ENCODE measurements around the gene CHGA. TPM values are rescaled to one million over a fixed set of nuclear protein-coding genes. Genes with fewer than 3 reads are reported as not detected.

The CHGA gene
- total and polyA plus RNA-seq, 2 of the 8 experiments (the other 6 are each of a cell fraction or from before 2014, with no cell fraction given) = 17.5 to 28.2 TPM

- H3K27ac ChIP-seq (ENCODE audit: low read depth, low read length) = no peak overlapping the region
- no peak for DNase-seq (ENCODE audit: low read depth in 1 of 2, low spot score in 2 of 2)
- WGBS, 2 experiments (ENCODE audit: extremely low coverage in 1 of 2, insufficient coverage in 1 of 2, insufficient read length in 1 of 2, insufficient replicate concordance in 2 of 2, low coverage in 1 of 2, low lambda C conversion rate in 2 of 2, missing lambda C conversion rate in 1 of 2) = 85% methylated on average over 13 of the region's 13 CpGs; no CpG with 5 or more reads in 1 of the 2 experiments
- FAIRE-seq = no peak
- H3K23me2 ChIP-seq (ENCODE audit: low read depth, low read length) = no peaks in the 10 kb centered on the region
- H3K56ac ChIP-seq (replicated peaks; ENCODE audit: insufficient read length, low read depth, low read length) = no peak overlapping the region
- H4K5ac ChIP-seq (ENCODE audit: insufficient read length, low read depth, low read length) = no peak overlapping the region
- no peak overlapping the region for H3K18ac ChIP-seq (ENCODE audit: extremely low read depth, low read length)
- no peak overlapping the region for H3K23ac ChIP-seq (ENCODE audit: insufficient read length)
- H3K9me3 ChIP-seq (ENCODE audit: insufficient read depth in 2 of 2, low read depth in 1 of 2, low read length in 1 of 2) = no peaks in the 10 kb centered on the region
- H3K79me2 ChIP-seq (ENCODE audit: control insufficient read depth in 1 of 2, insufficient read depth in 2 of 2, low read length in 2 of 2) = no peaks in the 10 kb centered on the region
- no peak overlapping the region for H2BK20ac ChIP-seq (ENCODE audit: low read length)
- no peaks in the 10 kb centered on the region for H3K79me1 ChIP-seq (ENCODE audit: low read depth, low read length)
- H4K91ac ChIP-seq (replicated peaks; ENCODE audit: insufficient read length, low read length) = no peak overlapping the region
- peaks cover 0 to 8% (median 2%) of the 10 kb centered on the region in 4 experiments; a peak in 4 of 7 replicates for H3K4me1 ChIP-seq (replicated peaks in 1 of 4; ENCODE audit: control insufficient read depth in 3 of 4, insufficient read depth in 4 of 4, low read length in 3 of 4)
- H3K4me3 ChIP-seq (ENCODE audit: extremely low read depth in 1 of 4, insufficient read depth in 2 of 4, low read depth in 3 of 4, low read length in 4 of 4) = no peak overlapping the region
- no peak overlapping the region for H2BK120ac ChIP-seq (replicated peaks; ENCODE audit: low read depth, low read length)
- H4K20me1 ChIP-seq (replicated peaks in 1 of 2; ENCODE audit: control insufficient read depth in 1 of 2, insufficient read depth in 2 of 2, low read length in 2 of 2) = no peaks in the 10 kb centered on the region
- H3K9ac ChIP-seq (replicated peaks in 1 of 4; ENCODE audit: extremely low read depth in 1 of 4, low read depth in 3 of 4, low read length in 3 of 4) = no peak overlapping the region
- H3K4me2 ChIP-seq (ENCODE audit: insufficient read depth in 1 of 2, low read depth in 2 of 2, low read length in 2 of 2) = no peak overlapping the region
- CTCF ChIA-PET (ENCODE audit: partially characterized antibody) = interaction anchor here (0.9 kb wide), 1 partner anchor 13 kb away, joined by 3 read pairs; no protein-coding TSS in a partner anchor
- no peaks in the 10 kb centered on the region; a peak in 1 of 7 replicates for H3K27me3 ChIP-seq (replicated peaks in 1 of 4; ENCODE audit: control insufficient read depth in 3 of 4, extremely low read depth in 1 of 4, insufficient read depth in 3 of 4, low read length in 3 of 4)
- no peak overlapping the region for H4K8ac ChIP-seq (ENCODE audit: extremely low read depth, insufficient read depth, low read length)
- H2BK15ac ChIP-seq (ENCODE audit: low read length) = no peak overlapping the region
- H3K14ac ChIP-seq (ENCODE audit: insufficient read length) = no peak overlapping the region
- POLR2A ChIA-PET (ENCODE audit: partially characterized antibody) = no interaction called here
- no peak overlapping the region for H3K4ac ChIP-seq (replicated peaks; ENCODE audit: insufficient read length, low read depth, low read length)
- no peak overlapping the region for H2BK5ac ChIP-seq (ENCODE audit: low read depth, low read length)
- H3K36me3 ChIP-seq (ENCODE audit: control insufficient read depth in 2 of 4, insufficient read depth in 4 of 4, low read length in 3 of 4) = no peaks in the 10 kb centered on the region
- no peak overlapping the region for H2AFZ ChIP-seq (ENCODE audit: low read length)
- H2BK12ac ChIP-seq (ENCODE audit: low read depth, low read length) = no peak overlapping the region
- H2AK5ac ChIP-seq (ENCODE audit: low read depth, low read length) = no peak overlapping the region
- TF ChIP-seq CHD1 (IDR thresholded peaks at IDR 0.05; ENCODE audit: low read depth, low read length) (no peak), SP1 (IDR thresholded peaks at IDR 0.05; ENCODE audit: low read depth, low read length) (no peak), POLR2A (IDR thresholded peaks at IDR 0.05; ENCODE audit: control extremely low read depth in 1 of 2, low read depth in 2 of 2, low read length in 2 of 2) (no peak), CBX8 (IDR thresholded peaks at IDR 0.05; ENCODE audit: borderline replicate concordance, low read depth, low read length) (no peak), EGR1 (IDR thresholded peaks at IDR 0.05; ENCODE audit: borderline replicate concordance, low read depth, low read length) (no peak), GTF2F1 (IDR thresholded peaks at IDR 0.05; ENCODE audit: borderline replicate concordance, low read depth, low read length) (no peak), TAF1 (IDR thresholded peaks at IDR 0.05; ENCODE audit: low read depth, low read length) (no peak), NRF1 (IDR thresholded peaks at IDR 0.05; ENCODE audit: low read depth, low read length) (no peak), ZNF274 (IDR thresholded peaks at IDR 0.05; ENCODE audit: borderline replicate concordance, extremely low read depth, low read length) (no peak), BCL11A (IDR thresholded peaks at IDR 0.05; ENCODE audit: low read depth in 2 of 2, low read length in 2 of 2) (no peak), JUN (IDR thresholded peaks at IDR 0.05; ENCODE audit: low read depth, low read length) (no peak), KDM4A (IDR thresholded peaks at IDR 0.05; ENCODE audit: low read depth, low read length, severe bottlenecking) (no peak)
- TF ChIP-seq, protein P1, sequence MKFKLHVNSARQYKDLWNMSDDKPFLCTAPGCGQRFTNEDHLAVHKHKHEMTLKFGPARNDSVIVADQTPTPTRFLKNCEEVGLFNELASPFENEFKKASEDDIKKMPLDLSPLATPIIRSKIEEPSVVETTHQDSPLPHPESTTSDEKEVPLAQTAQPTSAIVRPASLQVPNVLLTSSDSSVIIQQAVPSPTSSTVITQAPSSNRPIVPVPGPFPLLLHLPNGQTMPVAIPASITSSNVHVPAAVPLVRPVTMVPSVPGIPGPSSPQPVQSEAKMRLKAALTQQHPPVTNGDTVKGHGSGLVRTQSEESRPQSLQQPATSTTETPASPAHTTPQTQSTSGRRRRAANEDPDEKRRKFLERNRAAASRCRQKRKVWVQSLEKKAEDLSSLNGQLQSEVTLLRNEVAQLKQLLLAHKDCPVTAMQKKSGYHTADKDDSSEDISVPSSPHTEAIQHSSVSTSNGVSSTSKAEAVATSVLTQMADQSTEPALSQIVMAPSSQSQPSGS (IDR thresholded peaks at IDR 0.05; ENCODE audit: low read length) = no peak
Measured at GRCh38 chr14:92874962-92875661, 47.8 kb upstream of the CHGA start.

Measured in H1 (cell line).